ENCODE results near the gene ACTMAP. TPM values are rescaled to one million over a fixed set of nuclear protein-coding genes. Genes with fewer than 3 reads are reported as not detected.
"Not testable (repeated sequence)": the region's sequence is repeated elsewhere in the genome, so short reads cannot be mapped to it uniquely, and the experiment has no call there.

ACTMAP gene
- total RNA-seq, 1 experiment from 2014 or later = 39.3 TPM

DNA sequence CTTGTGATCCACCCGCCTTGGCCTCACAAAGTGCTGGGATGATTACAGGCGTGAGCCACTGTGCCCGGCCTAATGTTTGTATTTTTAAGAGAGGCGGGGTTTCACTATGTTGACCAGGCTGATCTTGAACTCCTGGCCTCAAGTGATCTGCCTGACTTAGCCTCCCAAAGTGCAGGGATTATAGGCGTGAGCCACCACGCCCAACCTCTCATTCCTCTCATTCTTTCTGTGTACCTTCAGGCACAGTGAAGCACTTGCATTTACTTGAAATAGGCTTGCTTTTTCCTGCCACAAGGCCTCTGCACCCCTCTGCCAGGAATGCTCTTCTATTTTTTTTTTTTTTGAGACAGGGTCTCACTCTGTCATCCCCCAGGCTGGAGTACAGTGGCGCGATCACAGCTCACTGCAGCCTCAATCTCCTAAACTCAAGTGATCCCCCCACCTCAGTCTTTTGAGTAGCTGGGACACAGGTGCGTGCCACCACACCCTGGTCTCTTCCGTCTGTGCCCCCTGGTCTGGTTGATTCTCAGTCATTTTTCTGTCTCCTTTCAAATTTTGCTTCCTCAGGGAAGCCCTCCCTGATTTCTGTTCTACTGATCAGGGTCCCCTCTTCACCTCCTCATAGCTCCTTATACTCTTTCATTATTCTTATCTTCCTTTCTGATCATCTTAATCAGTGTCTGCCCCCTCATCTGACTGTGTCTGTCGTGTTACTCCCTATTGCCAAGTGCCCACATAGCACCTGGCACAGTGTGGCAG, 15.1 kb downstream of the ACTMAP start:
- ChIA-PET CTCF (interaction anchor here (0.6 kb wide), 1 partner anchor 20 kb away, joined by 3 read pairs; no protein-coding TSS in a partner anchor), POLR2A (ENCODE audit: unreplicated experiment) (interaction anchor here (0.5 to 1.4 kb wide), 6 partner anchors 15 to 62 kb away, joined by 3 to 10 read pairs (median 6); partner anchors contain the start of genes ACTMAP, COQ8B, ITPKC and NUMBL)
- H2AFZ ChIP-seq = no peak overlapping the region
- TF ChIP-seq, protein P1, sequence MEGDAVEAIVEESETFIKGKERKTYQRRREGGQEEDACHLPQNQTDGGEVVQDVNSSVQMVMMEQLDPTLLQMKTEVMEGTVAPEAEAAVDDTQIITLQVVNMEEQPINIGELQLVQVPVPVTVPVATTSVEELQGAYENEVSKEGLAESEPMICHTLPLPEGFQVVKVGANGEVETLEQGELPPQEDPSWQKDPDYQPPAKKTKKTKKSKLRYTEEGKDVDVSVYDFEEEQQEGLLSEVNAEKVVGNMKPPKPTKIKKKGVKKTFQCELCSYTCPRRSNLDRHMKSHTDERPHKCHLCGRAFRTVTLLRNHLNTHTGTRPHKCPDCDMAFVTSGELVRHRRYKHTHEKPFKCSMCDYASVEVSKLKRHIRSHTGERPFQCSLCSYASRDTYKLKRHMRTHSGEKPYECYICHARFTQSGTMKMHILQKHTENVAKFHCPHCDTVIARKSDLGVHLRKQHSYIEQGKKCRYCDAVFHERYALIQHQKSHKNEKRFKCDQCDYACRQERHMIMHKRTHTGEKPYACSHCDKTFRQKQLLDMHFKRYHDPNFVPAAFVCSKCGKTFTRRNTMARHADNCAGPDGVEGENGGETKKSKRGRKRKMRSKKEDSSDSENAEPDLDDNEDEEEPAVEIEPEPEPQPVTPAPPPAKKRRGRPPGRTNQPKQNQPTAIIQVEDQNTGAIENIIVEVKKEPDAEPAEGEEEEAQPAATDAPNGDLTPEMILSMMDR (conservative IDR thresholded peaks at IDR 0.05) = no peak
- no peaks in the 10 kb centered on the region for H3K27me3 ChIP-seq (ENCODE audit: insufficient read depth, low read depth)
- H3K79me2 ChIP-seq (ENCODE audit: low read depth) = no peaks in the 10 kb centered on the region
- H3K4me3 ChIP-seq = no peak overlapping the region
- peak overlapping the region; percentile 45; the same call in 1 of the 2 replicates for H3K4me2 ChIP-seq
- H3K36me3 ChIP-seq (ENCODE audit: low read depth) = peaks cover 12% of the 10 kb centered on the region; the same call in 1 of the 2 replicates
- peaks cover 15% of the 10 kb centered on the region for H3K4me1 ChIP-seq (replicated peaks; ENCODE audit: insufficient read depth)
- no peaks in the 10 kb centered on the region for H3K9me3 ChIP-seq (ENCODE audit: insufficient read depth, low read depth)
- intact Hi-C loops (cut with micrococcal nuclease; ENCODE audit: unreplicated experiment) = no loop called here
- peaks cover 20% of the 10 kb centered on the region for H3F3A ChIP-seq (ENCODE audit: insufficient read depth, low read depth)
- H3K9me2 ChIP-seq (ENCODE audit: insufficient read depth) = no peaks in the 10 kb centered on the region
- BruUV-seq (replicated peaks) = no TSS peak
- H3K27ac ChIP-seq = peak overlapping the region; percentile 65
- peak in 1 of 2 experiments; percentile 37 for DNase-seq
- H4K20me1 ChIP-seq (ENCODE audit: insufficient read depth) = no peaks in the 10 kb centered on the region

DNA sequence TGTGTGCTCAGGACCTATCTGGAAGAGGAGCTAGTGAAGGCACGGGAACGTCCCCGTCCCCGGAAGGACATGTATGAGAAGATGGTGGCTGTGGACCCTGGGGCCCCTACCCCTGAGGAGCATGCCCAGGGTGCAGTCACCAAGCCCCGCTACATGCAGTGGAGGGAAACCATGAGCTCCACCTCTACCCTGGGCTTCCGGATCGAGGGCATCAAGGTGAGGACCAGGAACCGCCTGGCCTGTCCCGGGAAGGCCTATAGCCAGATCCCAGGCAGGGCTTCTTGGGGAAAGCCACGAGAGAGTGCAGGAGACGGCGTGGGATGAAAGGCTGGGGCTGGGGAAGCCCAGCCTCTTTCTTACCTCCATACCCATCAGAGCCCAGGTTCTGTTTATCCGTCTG, 17.1 kb downstream of the ACTMAP start:
- no TSS peak for BruUV-seq (replicated peaks)
- peaks cover 9% of the 10 kb centered on the region for H3F3A ChIP-seq (ENCODE audit: insufficient read depth, low read depth)
- no peak overlapping the region for H3K4me3 ChIP-seq
- H3K79me2 ChIP-seq (ENCODE audit: low read depth) = no peaks in the 10 kb centered on the region
- intact Hi-C loops (cut with micrococcal nuclease; ENCODE audit: unreplicated experiment) = no loop called here
- DNase-seq = no peak
- TF ChIP-seq EZH2 (IDR thresholded peaks at IDR 0.05; ENCODE audit: low read depth) = no peak
- TF ChIP-seq, protein P1 (conservative IDR thresholded peaks at IDR 0.05) = no peak
- no peak overlapping the region for H3K27ac ChIP-seq
- POLR2A ChIA-PET (ENCODE audit: unreplicated experiment) = interaction anchor here (0.7 kb wide), 1 partner anchor 18 kb away, joined by 3 read pairs; the partner anchor contains the start of gene SNRPA
- H3K36me3 ChIP-seq (ENCODE audit: low read depth) = peaks cover 18% of the 10 kb centered on the region
- H3K9me3 ChIP-seq (ENCODE audit: insufficient read depth, low read depth) = no peaks in the 10 kb centered on the region
- H3K4me2 ChIP-seq = no peak overlapping the region
- no peak overlapping the region for H2AFZ ChIP-seq
- no peaks in the 10 kb centered on the region for H3K9me2 ChIP-seq (ENCODE audit: insufficient read depth)
- H3K4me1 ChIP-seq (replicated peaks; ENCODE audit: insufficient read depth) = peaks cover 15% of the 10 kb centered on the region
- H4K20me1 ChIP-seq (ENCODE audit: insufficient read depth) = no peaks in the 10 kb centered on the region
- no peaks in the 10 kb centered on the region for H3K27me3 ChIP-seq (ENCODE audit: insufficient read depth, low read depth)
- CTCF ChIA-PET = interaction anchor here (0.6 kb wide), 1 partner anchor 67 kb away, joined by 6 read pairs; no protein-coding TSS in a partner anchor

DNA sequence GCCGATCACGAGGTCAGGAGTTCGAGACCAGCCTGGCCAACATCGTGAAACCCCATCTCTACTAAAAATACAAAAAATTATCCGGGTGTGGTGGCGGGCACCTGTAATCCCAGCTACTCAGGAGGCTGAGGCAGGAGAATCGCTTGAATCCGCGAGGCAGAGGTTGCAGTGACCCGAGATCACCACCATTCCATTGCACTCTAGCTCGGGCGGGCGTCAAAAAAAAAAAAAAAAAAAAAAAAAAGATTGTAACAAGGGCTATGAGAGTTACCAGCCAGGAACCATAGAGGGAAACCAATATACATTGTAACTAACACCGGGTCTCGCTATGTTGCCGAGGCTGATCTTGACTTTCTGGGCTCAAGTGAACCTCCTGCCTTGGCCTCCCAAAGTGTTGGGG, 18.0 kb downstream of the ACTMAP start:
- H3K36me3 ChIP-seq (ENCODE audit: low read depth) = peaks cover 18% of the 10 kb centered on the region
- BruUV-seq (replicated peaks); H3K4me2 ChIP-seq; H3K27ac ChIP-seq; H3K9me2 ChIP-seq (ENCODE audit: insufficient read depth); H4K20me1 ChIP-seq (ENCODE audit: insufficient read depth); H3K27me3 ChIP-seq (ENCODE audit: insufficient read depth, low read depth); intact Hi-C loops (cut with micrococcal nuclease; ENCODE audit: unreplicated experiment); H2AFZ ChIP-seq; H3K4me3 ChIP-seq; DNase-seq; H3K79me2 ChIP-seq (ENCODE audit: low read depth); H3F3A ChIP-seq (ENCODE audit: insufficient read depth, low read depth); H3K9me3 ChIP-seq (ENCODE audit: insufficient read depth, low read depth); CTCF ChIA-PET; POLR2A ChIA-PET (ENCODE audit: unreplicated experiment): not testable (repeated sequence)
- peaks cover 15% of the 10 kb centered on the region for H3K4me1 ChIP-seq (replicated peaks; ENCODE audit: insufficient read depth)

DNA sequence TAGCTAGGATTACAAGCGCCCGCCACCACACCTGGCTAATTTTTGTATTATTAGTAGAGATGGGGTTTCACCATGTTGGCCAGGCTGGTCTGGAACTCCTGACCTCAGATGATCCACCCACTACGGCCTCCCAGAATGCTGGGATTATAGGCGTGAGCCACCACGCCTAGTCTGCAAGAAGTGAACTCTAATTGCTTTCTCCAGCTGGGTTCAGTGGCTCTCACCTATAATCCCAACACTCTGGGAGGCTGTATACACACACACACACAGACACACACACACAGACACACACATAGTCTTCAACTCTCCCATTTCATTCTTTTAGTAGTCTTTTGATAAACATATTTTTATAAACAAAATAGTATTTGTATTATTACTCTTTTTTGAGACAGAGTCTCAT, 20.2 kb downstream of the ACTMAP start:
- intact Hi-C loops (cut with micrococcal nuclease; ENCODE audit: unreplicated experiment); H3K27me3 ChIP-seq (ENCODE audit: insufficient read depth, low read depth); H3F3A ChIP-seq (ENCODE audit: insufficient read depth, low read depth); CTCF ChIA-PET; H3K4me2 ChIP-seq; H3K27ac ChIP-seq; H4K20me1 ChIP-seq (ENCODE audit: insufficient read depth); BruUV-seq (replicated peaks); H2AFZ ChIP-seq; H3K9me3 ChIP-seq (ENCODE audit: insufficient read depth, low read depth); DNase-seq; H3K4me3 ChIP-seq; POLR2A ChIA-PET (ENCODE audit: unreplicated experiment); H3K79me2 ChIP-seq (ENCODE audit: low read depth); H3K9me2 ChIP-seq (ENCODE audit: insufficient read depth); H3K4me1 ChIP-seq (replicated peaks; ENCODE audit: insufficient read depth): not testable (repeated sequence)
- H3K36me3 ChIP-seq (ENCODE audit: low read depth) = peaks cover 24% of the 10 kb centered on the region; the same call in 1 of the 2 replicates
